Common myeloid progenitor, CD34-positive (primary cell): ENCODE results near the gene PCCB.

Experiments
- CTCF ChIA-PET: fragments of 350-600 bp; sonication (Branson Sonifier 250); formaldehyde crosslinking; loops from one replicate; lab custom pipeline; 2021; ENCODE audit warnings: antibody characterized with exemption; lab: Charles Lee
- POLR2A ChIA-PET: fragments of 350-600 bp; sonication (Branson Sonifier 250); formaldehyde crosslinking; loops from one replicate; lab custom pipeline; 2021; ENCODE audit warnings: antibody characterized with exemption; lab: Charles Lee
- DNase-seq, 3 donors: peaks; one replicate each; pipeline versions ENCODE4 v3.0.0 to v3.0.0-alpha.2; 2013
- H3K27ac ChIP-seq, 2 experiments: 1 replicate in 1 of 2; 2 replicates in 1 of 2; pipeline ENCODE4 v1.7.0; 2013; ENCODE audit warnings: inconsistent platforms in 2 of 2, low read length in 2 of 2, mild to moderate bottlenecking in 2 of 2, low read depth in 1 of 2, moderate library complexity in 1 of 2; ENCODE audit not compliant: severe bottlenecking in 2 of 2, insufficient read depth in 1 of 2, poor library complexity in 1 of 2
- H3K27me3 ChIP-seq, 5 experiments: replicated peaks in 2 of 5; 1 replicate in 3 of 5; 2 replicates in 2 of 5; pipeline versions ENCODE4 v1.6.1 to v1.7.0; 2013; ENCODE audit warnings: low read length in 4 of 5, mild to moderate bottlenecking in 2 of 5, moderate library complexity in 2 of 5, inconsistent platforms in 1 of 5; ENCODE audit not compliant: insufficient read depth in 5 of 5, control insufficient read depth in 4 of 5
- H3K36me3 ChIP-seq, 4 experiments: 1 replicate in 2 of 4; 2 replicates in 2 of 4; pipeline versions ENCODE4 v1.6.1 to v1.7.0; 2013; ENCODE audit warnings: low read length in 3 of 4, control low read depth in 1 of 4, mild to moderate bottlenecking in 1 of 4; ENCODE audit not compliant: control insufficient read depth in 4 of 4, insufficient read depth in 4 of 4
- H3K4me1 ChIP-seq, 4 experiments: 1 replicate in 3 of 4; 2 replicates in 1 of 4; pipeline versions ENCODE4 v1.6.1 to v1.7.1; 2013; ENCODE audit warnings: low read length in 3 of 4, mild to moderate bottlenecking in 3 of 4, control low read depth in 1 of 4, inconsistent platforms in 1 of 4, moderate library complexity in 1 of 4; ENCODE audit not compliant: control insufficient read depth in 4 of 4, insufficient read depth in 4 of 4; ENCODE audit errors: control extremely low read depth in 1 of 4
- H3K4me3 ChIP-seq, 7 experiments: 1 replicate in 4 of 7; 2 replicates in 3 of 7; pipeline versions ENCODE4 v1.5.1 to v1.7.0; 2013; ENCODE audit warnings: mild to moderate bottlenecking in 7 of 7, low read length in 6 of 7, moderate library complexity in 6 of 7, inconsistent platforms in 2 of 7, low read depth in 2 of 7, control low read depth in 1 of 7; ENCODE audit not compliant: insufficient read depth in 4 of 7, control insufficient read depth in 1 of 7; ENCODE audit errors: extremely low read depth in 1 of 7
- H3K9me3 ChIP-seq, 5 experiments: 1 replicate in 4 of 5; 2 replicates in 1 of 5; pipeline versions ENCODE4 v1.6.1 to v1.7.1; 2013; ENCODE audit warnings: low read length in 4 of 5, mild to moderate bottlenecking in 2 of 5, inconsistent platforms in 1 of 5, low read depth in 1 of 5, moderate library complexity in 1 of 5; ENCODE audit not compliant: control insufficient read depth in 4 of 5, insufficient read depth in 2 of 5; ENCODE audit errors: control extremely low read depth in 1 of 5
- WGBS: methylation state at CpG from one replicate; pipeline ENCODE4 v1.1.5; 2013; ENCODE audit not compliant: insufficient coverage; 5-methylcytosine and 5-hydroxymethylcytosine counted together

Gene PCCB

DNA sequence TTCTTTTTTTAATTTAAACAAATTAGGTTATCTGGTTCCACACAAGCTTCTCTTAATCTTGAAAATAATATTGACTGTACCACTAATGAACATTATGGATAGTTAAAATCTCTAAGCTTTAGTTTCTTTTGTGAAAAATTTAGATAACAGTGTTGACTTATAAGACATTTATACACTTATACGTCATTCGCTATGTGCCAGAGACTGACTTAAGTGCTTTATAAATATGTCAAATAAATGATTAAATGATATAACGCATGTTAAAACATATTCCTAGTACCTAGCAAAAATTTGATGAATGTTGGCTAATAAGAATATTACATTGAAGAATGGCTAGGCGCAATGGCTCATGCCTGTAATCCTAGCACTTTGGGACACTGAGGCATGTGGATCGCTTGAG, 96.3 kb downstream of the PCCB start:
- H3K36me3 ChIP-seq: peaks cover 1 to 40% (median 18%) of the 10 kb centered on the region in 4 experiments
- H3K4me1 ChIP-seq: no peaks in the 10 kb centered on the region
- H3K27ac ChIP-seq: no peak overlapping the region
- CTCF ChIA-PET: interaction anchor here (1.1 to 1.7 kb wide), 2 partner anchors 9 to 15 kb away, joined by 3 to 5 read pairs; no protein-coding TSS in a partner anchor
- POLR2A ChIA-PET: no interaction called here
- H3K27me3 ChIP-seq: no peaks in the 10 kb centered on the region
- DNase-seq: no peak
- no peak overlapping the region for H3K4me3 ChIP-seq
- no peaks in the 10 kb centered on the region for H3K9me3 ChIP-seq
- WGBS: 94% methylated on average over 2 of the region's 5 CpGs

DNA sequence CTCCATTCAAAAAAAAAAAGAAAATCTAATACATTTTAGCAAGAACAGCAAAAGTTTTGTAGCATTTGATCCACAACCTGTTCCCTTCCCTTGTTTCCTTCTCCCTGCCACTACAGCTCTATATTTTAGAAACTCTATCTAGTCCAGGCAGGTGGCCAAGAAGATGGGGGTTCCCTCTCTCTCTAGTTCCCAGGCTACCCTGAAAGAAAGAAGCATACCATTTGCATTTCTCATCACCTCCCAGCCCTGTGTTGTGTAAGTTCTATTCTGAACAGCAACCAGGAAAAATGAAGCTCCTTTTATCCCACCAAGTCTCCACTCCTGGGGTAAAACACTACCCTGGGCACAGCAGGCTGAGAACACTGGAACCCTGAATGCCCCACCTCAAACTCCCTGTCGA, 100.0 kb downstream of the PCCB start:
- H3K27ac ChIP-seq: no peak overlapping the region
- peaks cover 5 to 25% (median 8%) of the 10 kb centered on the region in 4 experiments for H3K36me3 ChIP-seq
- no peaks in the 10 kb centered on the region for H3K4me1 ChIP-seq
- no CpG with 5 or more reads among the region's 1 CpG for WGBS
- DNase-seq: no peak
- no peaks in the 10 kb centered on the region for H3K9me3 ChIP-seq
- CTCF ChIA-PET: no interaction called here
- no peak overlapping the region for H3K4me3 ChIP-seq
- POLR2A ChIA-PET: no interaction called here
- H3K27me3 ChIP-seq: no peaks in the 10 kb centered on the region

DNA sequence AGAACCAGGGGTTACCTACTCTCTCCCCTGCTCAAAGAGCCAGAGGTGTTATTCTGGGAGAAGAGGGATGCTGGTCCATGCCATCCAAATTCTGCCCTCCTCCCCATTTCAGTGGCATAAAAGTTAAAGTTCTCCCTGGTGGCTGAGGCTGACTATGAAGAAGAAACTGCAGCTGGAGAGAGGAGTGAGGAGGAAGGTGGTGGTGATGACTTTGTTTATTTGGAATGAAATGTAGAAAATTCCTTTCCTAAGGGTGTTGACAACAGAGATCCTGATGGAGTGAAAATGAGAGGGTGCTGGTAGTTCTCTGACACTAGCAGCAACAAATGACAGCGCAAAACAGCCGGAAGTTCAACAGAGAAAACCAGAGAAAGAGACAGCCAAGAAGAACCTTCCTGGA, 100.4 kb downstream of the PCCB start:
- Histone ChIP-seq H3K36me3 (peaks cover 8 to 28% (median 9%) of the 10 kb centered on the region in 4 experiments), H3K4me1 (no peaks in the 10 kb centered on the region), H3K4me3 (no peak overlapping the region), H3K9me3 (peaks cover 0 to 4% (median 0%) of the 10 kb centered on the region in 5 experiments), H3K27me3 (no peaks in the 10 kb centered on the region), H3K27ac (no peak overlapping the region)
- CTCF ChIA-PET: interaction anchor here (2.6 kb wide), 1 partner anchor 10 kb away, joined by 7 read pairs; no protein-coding TSS in a partner anchor
- no CpG with 5 or more reads among the region's 2 CpGs for WGBS
- POLR2A ChIA-PET: no interaction called here
- DNase-seq: no peak

DNA sequence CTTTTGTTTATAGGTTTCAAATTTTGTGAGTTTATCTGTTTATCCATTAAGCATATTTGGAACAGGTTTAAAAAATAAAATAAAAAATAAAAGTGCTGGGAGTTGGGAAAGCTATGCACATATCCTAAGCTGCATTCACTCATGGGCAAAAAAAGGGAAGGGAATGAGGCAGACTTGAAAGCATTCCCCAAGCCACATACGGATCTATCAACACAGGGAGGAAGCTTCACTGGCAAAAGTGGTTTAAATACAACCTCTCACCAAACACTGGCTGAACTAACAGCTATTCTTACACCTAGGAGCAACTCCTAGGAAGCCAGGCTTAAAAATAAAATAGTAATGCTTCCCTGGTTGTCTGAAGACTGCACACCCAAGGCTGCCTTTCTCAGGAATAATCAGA, 101.2 kb downstream of the PCCB start:
- peaks cover 3 to 12% (median 4%) of the 10 kb centered on the region in 5 experiments for H3K9me3 ChIP-seq
- ChIA-PET CTCF (interaction anchor here (1.0 to 2.6 kb wide), 5 partner anchors 9 to 401 kb away, joined by 3 to 7 read pairs (median 3); no protein-coding TSS in a partner anchor), POLR2A (no interaction called here)
- no peak for DNase-seq
- no peaks in the 10 kb centered on the region for H3K27me3 ChIP-seq
- H3K36me3 ChIP-seq: peaks cover 12 to 36% (median 12%) of the 10 kb centered on the region in 4 experiments
- WGBS: no CpG with 5 or more reads among the region's 1 CpG
- no peak overlapping the region for H3K27ac ChIP-seq
- no peaks in the 10 kb centered on the region for H3K4me1 ChIP-seq
- no peak overlapping the region for H3K4me3 ChIP-seq

DNA sequence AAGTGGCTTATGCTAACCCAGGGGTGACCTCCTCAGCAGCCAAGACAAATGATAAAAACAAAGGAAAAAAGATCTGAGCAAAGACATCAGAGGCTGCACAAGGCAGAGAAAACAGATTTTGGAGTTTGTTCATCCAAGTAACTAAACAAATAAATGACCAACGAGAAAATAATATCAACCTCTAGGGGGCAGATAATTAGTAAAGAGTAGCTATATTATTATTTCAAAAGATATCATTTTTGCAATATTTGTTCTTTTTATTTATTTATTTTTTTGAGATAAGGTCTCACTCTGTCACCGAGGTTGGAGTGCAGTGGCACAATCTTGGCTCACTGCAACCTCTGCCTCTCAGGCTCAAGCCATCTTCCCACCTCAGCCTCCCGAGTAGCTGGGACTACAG, 101.8 kb downstream of the PCCB start:
- WGBS: 100% methylated on average over 2 of the region's 3 CpGs
- DNase-seq: peak in 2 of 3 donors; percentile 7 to 8
- no peaks in the 10 kb centered on the region for H3K27me3 ChIP-seq
- peaks cover 12 to 37% (median 12%) of the 10 kb centered on the region in 4 experiments for H3K36me3 ChIP-seq
- H3K9me3 ChIP-seq: peaks cover 3 to 14% (median 4%) of the 10 kb centered on the region in 5 experiments
- H3K27ac ChIP-seq: no peak overlapping the region
- no peak overlapping the region for H3K4me3 ChIP-seq
- ChIA-PET POLR2A (no interaction called here), CTCF (interaction anchor here (0.6 to 2.6 kb wide), 7 partner anchors 9 to 1409 kb away, joined by 3 to 7 read pairs (median 3); no protein-coding TSS in a partner anchor)
- H3K4me1 ChIP-seq: no peaks in the 10 kb centered on the region

DNA sequence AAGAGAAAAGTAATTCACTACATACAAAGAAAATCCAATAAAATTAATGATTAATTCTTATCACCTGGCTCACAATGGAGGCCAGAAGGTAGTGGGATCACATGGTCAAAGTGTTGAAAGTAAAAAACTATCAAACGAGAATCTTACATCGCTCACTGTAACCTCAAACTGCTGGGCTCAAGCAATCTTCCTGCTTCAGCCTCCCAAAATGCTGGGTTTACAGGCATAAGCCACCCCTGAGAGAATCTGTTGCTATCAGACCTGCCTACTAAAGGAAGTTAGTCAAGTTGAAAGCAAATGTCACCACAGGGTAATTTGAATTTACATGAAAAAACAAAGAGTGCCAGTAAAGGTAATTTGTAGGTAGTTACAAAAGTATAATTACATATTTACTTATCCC, 103.3 kb downstream of the PCCB start:
- WGBS: 100% methylated on average over 1 of the region's 2 CpGs
- ChIA-PET CTCF (no interaction called here), POLR2A (no interaction called here)
- Histone ChIP-seq H3K36me3 (peaks cover 10 to 30% (median 12%) of the 10 kb centered on the region in 4 experiments), H3K4me1 (no peaks in the 10 kb centered on the region), H3K4me3 (no peak overlapping the region), H3K9me3 (peaks cover 3 to 14% (median 4%) of the 10 kb centered on the region in 5 experiments), H3K27ac (no peak overlapping the region), H3K27me3 (no peaks in the 10 kb centered on the region)
- peak in 1 of 3 donors; percentile 5 for DNase-seq

DNA sequence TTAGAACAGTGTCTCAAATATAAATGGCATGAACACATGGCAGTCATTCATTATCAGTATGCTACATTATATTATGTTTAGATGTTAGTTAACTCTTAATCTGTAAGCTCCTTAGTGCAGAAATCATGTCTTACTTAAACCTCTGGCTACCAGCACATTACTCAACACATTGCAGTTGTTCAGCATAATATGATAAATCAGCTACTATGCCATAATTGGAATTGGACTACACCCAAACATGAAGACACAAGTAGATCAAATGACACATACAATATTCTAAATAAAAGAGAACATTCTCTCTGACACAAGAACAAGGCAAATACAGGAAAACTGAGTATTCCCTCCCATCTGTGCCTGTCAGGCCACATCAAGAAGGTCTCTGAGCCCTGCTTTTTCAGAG, 116.1 kb downstream of the PCCB start:
- no peaks in the 10 kb centered on the region for H3K27me3 ChIP-seq
- H3K36me3 ChIP-seq: peaks cover 2 to 6% (median 4%) of the 10 kb centered on the region in 4 experiments
- POLR2A ChIA-PET: no interaction called here
- CTCF ChIA-PET: interaction anchor here (0.9 to 2.1 kb wide), 2 partner anchors 13 to 22 kb away, joined by 3 to 4 read pairs; no protein-coding TSS in a partner anchor
- no peaks in the 10 kb centered on the region for H3K4me1 ChIP-seq
- no peaks in the 10 kb centered on the region for H3K9me3 ChIP-seq
- no peak overlapping the region for H3K4me3 ChIP-seq
- no peak overlapping the region for H3K27ac ChIP-seq
- no peak for DNase-seq
